HG02938 (cell line): ENCODE data around the gene ATP8A2.
"Not testable (repeated sequence)": the region's sequence is repeated elsewhere in the genome, so short reads cannot be mapped to it uniquely, and the experiment has no call there.

ENCODE experiments used
- ATAC-seq: cut with Tn5 transposase; IDR thresholded peaks from one replicate; pipeline ENCODE4 v1.9.1; 2021; ENCODE audit warnings: mild to moderate bottlenecking, moderate library complexity; ENCODE audit not compliant: unreplicated experiment

ATP8A2 gene

DNA sequence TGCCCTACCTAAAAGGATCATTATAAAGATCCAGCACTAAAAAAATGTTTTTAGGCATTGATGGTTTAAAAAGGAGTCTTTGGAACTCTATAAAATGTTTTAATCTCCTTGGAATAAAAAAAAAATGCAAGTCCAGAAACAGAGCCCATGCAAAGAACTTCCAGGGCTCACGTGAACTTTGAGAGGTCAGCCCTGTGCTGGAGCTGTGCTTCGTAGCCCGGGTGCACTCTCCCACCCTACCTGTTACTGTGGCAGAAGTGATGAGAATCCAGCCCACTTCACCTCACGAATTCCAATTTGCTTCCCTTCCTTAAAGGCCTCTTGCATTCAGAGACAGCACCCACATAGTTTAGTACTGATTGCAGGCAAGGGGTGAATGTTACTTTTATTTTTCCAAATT lies 412.3 kb downstream of the ATP8A2 start:
- no peak for ATAC-seq

DNA sequence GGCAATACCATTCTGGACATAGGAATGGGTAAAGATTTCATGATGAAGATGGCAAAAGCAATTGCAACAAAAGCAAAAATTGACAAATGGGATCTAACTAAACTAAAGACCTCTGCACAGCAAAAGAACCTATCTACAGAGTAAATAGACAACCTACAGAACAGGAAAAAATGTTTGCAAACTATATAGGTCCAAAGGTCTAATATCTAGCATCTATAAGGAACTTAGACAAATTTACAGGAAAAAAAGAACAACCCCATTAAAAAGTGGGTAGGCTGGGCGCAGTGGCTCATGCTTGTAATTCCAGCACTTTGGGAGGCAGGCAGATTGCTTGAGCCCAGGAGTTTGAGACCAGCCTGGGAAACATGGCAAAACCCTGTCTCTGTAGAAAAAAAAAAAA lies 418.4 kb downstream of the ATP8A2 start:
- ATAC-seq, result not testable (repeated sequence)

DNA sequence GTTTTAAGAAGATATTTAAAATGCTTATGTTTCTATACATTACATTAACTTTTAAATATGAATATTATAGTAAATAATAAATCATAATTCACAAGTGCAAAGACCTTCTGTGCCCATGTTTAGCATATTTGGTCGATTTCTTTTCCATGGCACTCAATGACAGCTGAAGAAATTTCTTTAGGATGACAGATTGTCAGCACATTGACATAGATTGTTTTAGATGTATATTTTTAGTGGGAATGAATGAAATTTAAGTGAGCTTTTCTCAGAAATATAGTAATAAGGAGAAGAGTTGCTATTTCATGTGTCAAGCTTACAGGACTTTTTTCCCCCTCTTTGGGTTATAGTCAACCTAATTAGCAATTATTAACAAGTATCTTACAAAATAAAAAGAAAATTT lies 423.5 kb downstream of the ATP8A2 start:
- no peak for ATAC-seq

DNA sequence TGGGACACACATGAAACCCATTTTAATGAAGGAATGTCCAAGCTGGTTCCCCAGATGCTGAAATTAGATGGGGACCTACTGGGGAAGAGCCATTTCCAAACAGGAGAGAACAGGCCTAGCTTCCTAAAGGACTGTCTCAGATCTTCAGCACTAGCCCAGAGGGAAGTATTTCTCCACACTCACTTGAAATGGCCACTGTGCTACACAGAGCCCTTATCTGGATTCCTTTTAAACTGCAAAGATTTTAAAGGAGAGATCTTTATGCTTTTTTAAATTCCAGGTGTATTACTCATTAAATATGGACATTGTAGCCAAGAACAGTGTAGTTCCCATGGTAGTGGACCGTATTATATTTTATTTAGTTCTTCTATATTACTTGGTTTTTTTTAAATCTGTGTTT lies 424.7 kb downstream of the ATP8A2 start:
- ATAC-seq, result no peak

DNA sequence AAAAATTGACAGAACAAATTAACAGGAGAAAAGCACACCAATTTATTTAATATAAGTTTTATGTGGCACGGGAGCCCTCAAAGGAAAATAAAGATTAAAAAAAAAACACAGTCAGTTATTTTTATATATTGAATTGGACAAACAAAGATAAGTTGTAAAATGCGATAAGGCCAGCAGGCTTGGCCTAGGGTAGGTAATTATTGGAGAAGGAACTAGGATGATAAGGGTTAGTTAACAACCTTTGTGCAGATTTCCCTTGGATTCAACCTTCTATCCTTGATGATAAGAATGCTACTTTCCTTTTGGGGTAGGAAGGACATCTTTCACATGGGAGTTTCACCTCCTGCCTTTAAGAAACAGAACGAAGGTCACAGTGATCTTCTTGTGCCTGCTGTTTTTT lies 427.2 kb downstream of the ATP8A2 start:
- no peak for ATAC-seq

DNA sequence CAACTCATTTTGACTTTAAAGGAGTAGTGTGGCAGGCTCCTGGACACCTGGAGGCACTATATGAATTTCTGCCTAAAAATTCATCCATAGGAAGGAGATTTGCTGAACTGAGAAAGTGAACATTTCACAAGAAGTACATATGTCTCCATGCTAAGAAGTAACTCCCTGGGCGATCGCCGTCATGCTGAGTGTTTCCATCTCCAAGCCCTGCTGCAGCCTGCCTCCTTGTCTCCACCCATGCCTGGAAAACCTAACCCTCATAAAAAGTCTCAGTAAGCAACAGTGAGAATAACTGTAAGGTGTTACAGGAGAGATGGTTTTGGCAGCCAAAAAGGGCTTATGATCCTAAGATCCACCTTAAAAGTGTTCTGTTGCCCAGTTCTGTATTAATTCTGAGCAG lies 428.7 kb downstream of the ATP8A2 start:
- no peak for ATAC-seq

DNA sequence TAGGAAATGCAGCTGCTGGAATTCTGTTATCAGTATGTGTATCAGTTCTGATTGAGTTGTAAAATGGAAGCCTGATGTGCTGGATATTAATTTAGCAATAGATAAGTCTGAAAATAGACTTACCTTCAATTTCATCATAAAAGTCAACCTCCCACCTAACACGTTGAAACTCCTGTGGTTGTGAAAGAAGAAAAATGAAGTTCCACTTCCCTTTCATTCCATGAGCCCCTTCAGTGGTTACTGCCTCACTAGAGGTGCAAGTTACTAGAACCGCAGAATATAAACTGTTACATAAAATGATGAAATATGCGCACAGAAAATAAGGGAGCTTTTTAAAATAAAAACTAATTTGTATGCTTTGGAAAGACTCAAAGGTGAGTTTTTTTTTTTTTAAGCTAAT lies 430.8 kb downstream of the ATP8A2 start:
- no peak for ATAC-seq

DNA sequence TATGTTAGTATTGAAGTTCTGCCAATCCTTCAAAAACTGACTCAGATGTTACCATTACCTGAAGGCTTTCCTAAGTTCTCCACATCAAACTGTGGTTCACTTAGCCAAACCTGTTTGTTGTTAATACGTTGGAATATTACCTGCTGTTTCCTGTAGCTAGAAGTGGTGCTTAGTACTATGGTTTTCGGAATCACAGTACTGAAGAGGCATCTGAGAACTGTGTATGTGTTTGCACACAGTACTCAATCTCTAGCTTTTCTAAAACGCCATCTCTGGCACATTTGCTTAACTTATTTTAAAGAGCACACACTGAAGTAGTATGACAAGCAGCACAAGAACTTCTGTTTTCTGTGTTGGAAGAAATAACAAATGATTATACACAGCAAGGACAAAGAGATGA lies 431.9 kb downstream of the ATP8A2 start:
- ATAC-seq, result no peak

DNA sequence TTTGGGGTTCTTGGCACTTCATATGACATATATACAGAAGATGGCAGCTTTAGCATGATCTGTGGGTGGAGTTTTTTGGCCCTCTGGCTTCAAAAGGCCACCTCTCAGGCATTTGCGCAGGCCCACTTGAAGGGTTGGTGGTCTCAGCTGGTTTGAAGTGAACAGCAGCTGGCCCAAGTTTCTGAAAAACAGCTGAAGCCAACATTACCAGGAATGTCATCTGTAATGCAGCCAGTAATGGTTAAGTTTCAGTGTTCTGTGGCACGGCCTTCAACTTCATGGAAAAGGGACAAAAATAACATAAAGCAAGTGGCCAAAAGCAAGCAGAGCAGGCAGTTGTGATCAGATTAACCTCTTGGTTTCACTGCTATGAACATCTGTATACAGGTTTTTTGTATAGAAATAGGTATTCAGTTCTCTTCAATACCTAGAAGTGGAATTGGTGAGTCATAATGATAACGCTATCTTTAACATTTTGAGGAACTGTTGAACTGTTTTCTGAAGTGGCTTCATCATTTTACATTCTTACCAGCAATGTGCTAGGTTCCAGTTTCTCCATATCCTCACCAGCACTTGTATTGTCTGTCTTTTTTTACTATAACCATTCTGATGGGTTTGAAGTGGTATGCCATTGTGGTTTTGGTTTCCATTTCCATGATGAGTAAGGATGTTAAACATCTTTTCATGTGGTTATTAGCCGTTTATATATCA lies 434.6 kb downstream of the ATP8A2 start:
- peak; percentile 86 for ATAC-seq

DNA sequence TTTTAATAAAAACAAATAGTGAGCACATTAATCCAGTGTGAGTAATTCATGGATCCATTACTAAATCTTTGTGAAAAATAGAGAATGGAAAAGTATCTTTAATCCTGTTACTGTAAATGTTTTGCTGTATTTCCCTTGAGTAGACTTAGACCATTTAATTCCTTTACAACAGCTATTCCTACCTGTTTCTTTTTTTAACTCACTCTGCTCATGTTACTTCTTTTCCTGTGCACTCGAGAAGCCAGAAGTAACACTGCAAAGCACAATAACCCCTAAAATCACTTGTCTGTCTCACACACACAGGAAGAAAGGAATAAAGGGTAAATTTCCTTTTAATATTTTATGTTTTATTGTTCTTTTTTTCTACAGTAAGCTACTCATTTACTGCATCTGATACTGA lies 435.8 kb downstream of the ATP8A2 start:
- ATAC-seq, result no peak

DNA sequence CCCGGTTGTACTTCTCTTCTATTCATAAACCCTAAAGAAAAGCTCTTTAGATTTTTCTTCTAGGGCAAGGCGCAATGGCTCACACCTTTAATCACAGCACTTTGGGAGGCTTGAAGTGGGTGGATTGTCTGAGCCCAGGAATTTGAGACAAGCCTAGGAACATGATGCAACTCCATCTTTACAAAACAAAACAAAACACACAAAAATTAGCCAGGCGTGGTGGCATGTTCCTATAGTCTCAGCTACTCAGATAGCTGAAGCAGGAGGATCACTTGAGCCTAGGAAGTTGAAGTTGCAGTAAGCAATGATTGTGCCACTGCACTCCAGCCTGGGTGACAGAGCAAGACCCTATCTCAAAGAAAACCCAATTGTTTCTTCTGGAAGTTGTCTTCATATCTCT lies 439.7 kb downstream of the ATP8A2 start:
- no peak for ATAC-seq

DNA sequence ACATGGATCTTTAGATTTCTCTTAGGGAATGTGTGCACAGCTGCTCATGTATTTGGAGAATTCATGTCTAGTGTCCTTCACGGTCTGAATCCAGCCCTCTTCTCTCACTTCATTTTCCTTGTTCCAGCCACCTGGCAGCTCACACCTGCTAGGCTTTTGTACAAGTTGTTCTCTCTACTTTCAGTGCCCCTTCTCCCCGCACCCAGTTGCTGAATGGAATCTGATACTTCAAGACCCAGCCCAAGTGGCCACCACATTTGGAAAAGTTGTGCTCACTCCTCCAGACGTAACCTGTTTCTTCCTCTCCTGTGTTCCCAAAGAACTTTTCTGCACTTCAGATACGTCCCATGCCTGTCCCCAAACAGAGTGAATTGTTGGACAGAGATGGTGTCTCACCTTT lies 444.5 kb downstream of the ATP8A2 start:
- no peak for ATAC-seq

DNA sequence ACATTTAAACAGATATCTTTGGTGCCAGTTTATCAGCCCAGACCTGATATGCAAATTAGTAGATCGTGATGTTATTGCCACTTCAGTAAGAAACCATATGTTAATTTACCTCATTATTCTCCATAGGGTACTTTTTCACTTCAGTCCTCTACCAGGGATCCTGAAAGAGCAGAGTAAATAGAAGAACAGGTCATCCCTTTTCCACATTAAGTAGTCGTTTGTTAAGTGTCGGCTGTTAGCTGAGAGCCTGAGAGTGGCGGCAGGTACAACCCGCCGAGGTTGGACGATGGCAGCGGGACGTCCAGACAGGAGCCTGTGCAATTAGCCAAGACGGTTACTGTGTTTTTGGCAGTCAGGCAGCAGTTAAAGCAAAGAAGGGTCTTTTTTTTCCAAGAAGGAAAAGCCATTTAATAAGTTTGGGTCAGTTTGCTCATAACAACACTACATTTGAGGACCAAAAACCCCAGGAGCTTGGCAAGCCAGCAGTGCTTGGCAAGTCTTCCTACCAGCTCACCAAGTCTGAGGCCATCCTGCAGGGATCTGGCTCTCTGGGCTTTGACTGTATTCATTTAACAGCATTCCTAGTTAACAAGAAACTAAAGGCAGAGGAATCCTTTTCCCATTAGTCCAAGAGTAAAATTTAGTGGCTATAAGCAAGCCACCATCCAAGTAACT lies 448.2 kb downstream of the ATP8A2 start:
- no peak for ATAC-seq

DNA sequence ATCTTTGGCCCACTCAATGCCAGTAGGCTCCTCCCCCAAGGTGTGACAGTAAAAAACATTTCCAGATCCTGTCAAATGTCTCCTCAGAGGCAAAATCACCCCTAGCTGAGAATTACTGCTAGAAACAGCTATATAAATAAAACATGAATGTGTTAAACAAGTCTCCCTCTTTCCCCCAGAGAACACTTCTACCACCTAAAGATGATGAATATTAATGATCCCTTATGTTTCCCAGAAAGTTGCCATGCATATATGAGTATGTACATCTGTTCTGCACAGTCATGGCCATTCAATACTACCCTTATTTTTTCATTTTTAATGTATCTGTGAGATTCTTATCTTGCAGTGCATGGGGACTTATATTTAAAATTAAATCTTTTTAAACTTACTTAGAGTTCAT lies 450.0 kb downstream of the ATP8A2 start:
- no peak for ATAC-seq

DNA sequence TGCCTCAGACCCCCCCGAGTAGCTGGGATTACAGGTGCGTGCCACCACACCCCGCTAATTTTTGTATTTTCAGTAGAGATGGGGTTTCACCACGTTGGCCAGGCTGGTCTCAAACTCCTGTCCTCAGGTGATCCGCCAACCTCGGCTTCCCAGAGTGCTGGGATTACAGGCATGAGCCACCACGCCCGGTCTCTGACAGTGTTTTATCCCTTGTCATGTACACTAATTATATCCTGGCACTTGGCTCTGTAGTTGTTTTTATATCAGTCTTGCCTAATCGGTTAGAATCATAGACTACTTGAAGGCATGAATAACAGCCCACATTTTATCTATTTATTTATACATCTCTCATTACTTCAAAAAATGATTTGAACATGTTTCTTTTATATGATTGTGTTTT lies 455.4 kb downstream of the ATP8A2 start:
- ATAC-seq, result not testable (repeated sequence)

DNA sequence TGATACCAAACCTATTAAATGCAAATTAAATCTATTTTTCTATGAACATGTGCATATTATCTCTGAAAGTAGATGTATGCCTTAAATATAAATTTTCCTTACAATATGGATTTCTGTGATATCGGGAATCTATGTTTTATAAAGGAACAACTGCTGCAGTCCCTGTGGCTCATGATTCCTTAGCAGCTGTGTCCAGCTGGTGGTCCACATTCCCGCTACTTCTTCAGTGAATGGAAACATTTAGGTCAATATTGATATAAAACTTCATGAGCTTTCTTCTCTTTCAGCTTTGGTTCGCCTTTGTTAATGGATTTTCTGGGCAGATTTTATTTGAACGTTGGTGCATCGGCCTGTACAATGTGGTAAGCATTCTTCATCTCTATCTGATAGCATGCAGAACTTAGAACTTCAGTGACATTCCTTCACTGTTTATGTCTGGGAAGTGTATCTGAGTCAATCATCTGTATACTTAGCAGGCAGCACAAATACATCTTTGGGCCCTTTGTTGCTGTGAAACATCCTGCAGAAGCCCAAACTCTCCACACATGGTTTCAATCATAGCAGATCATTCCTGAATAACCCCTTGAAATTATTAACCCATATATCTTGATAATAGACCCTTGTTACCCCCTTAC lies 456.2 kb downstream of the ATP8A2 start:
- ATAC-seq, result no peak

DNA sequence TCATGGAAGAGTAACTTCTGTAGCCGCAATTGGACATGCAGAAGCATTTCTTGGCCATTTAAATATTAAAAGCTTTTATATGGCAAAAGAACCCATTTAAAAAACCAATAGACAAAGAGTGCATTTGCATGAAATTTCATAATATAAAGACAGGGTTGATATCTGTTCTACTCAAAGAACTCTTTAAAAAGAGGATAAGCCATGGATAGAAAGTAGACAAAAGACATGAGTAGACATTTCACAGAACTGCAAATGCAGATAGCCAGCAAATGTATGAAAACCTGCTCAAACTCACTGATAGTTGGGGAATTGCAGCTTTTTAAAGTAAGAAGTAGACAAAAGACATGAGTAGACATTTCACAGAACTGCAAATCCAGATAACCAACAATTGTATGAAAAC lies 462.0 kb downstream of the ATP8A2 start:
- no peak for ATAC-seq

DNA sequence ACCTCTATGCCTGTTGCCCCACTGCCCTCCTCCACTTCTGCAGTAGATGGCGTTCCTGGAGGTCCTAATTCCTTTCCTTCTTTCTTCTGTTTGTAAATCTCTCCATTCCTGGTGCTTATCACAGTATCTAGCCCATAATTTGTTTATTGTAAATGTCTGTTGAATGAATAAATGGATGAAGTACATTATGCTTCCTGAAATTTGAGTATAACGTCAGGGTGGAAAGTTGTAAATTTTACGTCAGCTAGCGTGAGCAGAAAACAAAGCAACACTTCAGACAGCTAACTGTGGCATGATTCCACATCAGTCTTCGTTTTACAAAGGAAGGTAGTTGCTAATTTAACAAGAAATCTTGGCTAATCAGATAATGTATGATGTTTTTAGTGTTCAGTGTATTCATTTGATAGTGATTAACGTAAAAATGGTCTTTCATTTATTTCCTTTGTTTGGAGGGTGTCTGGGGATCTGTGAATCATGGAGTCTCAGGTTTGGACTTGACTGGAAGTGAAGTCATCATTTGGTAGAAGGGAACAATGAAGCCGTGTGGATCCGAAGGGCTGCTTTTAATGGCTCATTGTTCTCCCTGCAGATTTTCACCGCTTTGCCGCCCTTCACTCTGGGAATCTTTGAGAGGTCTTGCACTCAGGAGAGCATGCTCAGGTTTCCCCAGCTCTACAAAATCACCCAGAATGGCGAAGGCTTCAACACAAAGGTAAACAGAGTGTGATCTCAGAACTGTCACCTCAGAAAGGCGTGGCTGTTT lies 465.0 kb downstream of the ATP8A2 start:
- ATAC-seq, result no peak

DNA sequence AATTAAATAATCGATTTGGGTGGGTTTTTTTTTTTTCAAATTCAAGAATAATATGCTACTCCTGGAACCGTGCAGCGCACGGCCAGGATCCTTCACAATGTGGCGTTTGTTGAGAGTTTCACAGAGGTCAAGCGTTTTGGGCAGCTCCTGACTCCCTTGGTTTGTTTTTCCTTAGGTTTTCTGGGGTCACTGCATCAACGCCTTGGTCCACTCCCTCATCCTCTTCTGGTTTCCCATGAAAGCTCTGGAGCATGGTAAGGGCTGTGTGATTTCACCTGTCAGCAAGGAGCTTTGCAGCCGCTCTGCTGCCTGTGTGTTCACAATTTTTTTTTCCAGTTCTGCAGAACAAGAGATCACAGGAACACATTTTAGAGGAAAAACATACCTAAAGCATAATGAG lies 467.6 kb downstream of the ATP8A2 start:
- no peak for ATAC-seq

DNA sequence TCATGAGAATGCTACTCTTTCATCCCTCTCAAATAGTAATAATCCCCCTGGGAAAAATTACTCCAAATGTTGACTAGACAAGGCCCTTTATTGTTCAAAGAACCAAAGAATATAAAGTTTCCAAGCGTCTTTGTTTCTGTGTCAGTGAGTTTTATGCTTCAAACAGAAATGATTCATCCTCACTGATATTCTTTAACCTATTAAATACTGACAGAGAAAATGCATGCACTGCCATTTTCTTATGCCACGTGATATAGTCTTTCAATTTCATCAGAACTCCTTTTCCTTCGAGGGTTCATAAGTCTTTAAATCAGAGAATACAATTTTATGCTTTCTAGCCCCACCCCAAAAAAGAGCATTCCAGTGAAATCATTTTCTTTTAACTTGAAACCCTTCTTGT lies 468.5 kb downstream of the ATP8A2 start:
- no peak for ATAC-seq

DNA sequence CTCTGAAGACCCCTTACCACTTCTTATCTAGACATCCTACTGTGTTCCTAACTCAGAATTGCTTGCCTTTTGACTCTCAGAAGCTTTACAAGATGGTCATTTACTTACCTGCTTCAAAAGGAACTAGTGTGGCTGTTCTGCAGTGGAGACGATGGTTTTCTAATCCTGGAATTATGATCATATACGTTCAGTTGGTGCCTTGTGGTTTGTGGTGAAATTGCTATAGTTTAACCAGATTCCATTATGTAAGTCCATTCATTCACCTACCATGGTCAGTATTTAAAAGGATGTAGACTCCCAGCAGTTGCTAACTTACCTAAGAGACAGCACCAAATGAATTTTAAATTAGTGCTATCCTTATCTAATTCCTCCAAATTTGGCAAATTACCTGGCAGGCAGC lies 469.2 kb downstream of the ATP8A2 start:
- no peak for ATAC-seq

DNA sequence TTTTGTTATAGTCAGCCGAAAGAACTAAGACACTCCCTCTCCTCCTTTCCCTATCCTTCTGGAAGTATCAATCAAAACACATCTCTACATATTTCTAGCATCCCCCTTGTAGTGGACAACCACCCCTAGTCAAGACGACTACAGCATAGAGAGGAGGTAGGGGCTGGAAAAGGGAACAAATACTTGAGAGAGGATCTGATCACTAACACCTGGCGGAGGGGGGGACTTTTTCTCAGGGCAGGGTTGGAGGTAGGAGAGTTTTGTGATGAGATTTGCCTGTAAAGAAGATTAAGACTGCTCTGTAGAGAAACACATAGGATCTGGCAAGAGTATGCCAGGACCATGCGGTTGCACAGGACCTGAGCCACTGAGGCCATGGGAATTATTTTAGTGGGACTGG lies 471.9 kb downstream of the ATP8A2 start:
- ATAC-seq, result no peak
